Activated CD4-positive, alpha-beta T cell treated with anti-CD3 and anti-CD28 coated beads, Interleukin-2, amount 10 ng/mL, durations not matched to agents 24 days and 14 days (primary cell): ENCODE measurements around the gene STRBP. TPM values are rescaled to one million over a fixed set of nuclear protein-coding genes. Genes with fewer than 3 reads are reported as not detected.
"Not testable (repeated sequence)": the region's sequence is repeated elsewhere in the genome, so short reads cannot be mapped to it uniquely, and the experiment has no call there.

Source experiments
- DNase-seq: peaks from one replicate; pipeline ENCODE4 v3.0.0; 2022
- H3K27ac Mint-ChIP-seq: one replicate; pipeline ENCODE4 v1.8.0; 2022; ENCODE audit warnings: mild to moderate bottlenecking, mixed read lengths
- H3K27me3 Mint-ChIP-seq: one replicate; pipeline ENCODE4 v1.8.0; 2022; ENCODE audit warnings: mixed read lengths
- H3K36me3 Mint-ChIP-seq: one replicate; pipeline ENCODE4 v1.8.0; 2022; ENCODE audit warnings: low read depth, mild to moderate bottlenecking, mixed read lengths
- H3K4me1 Mint-ChIP-seq: one replicate; pipeline ENCODE4 v1.8.0; 2021; ENCODE audit warnings: mixed read lengths
- H3K4me3 Mint-ChIP-seq: one replicate; pipeline ENCODE4 v1.8.0; 2022; ENCODE audit warnings: mild to moderate bottlenecking, moderate library complexity, mixed read lengths
- H3K9me3 Mint-ChIP-seq: one replicate; pipeline ENCODE4 v1.8.0; 2021; ENCODE audit warnings: mixed read lengths
- intact Hi-C: fragments of 100-400 bp; cut with micrococcal nuclease; formaldehyde crosslinking; loops from one replicate; pipeline ENCODE4 v1.15.1; 2023
- total RNA-seq: library from RNA; stranded (reverse); gene quantifications from 2 replicates; pipeline ENCODE4 v1.2.3, GENCODE V29; 2022

Gene STRBP
- total RNA-seq = 25.1 and 25.8 TPM in 2 replicates

- Mint-ChIP-seq H3K4me1 (peaks cover 29% of the 10 kb centered on the region), H3K4me3 (peak within 1 kb of the TSS; percentile 78), H3K27ac (peak within 1 kb of the TSS; percentile 50), H3K9me3 (no peaks in the 10 kb centered on the region), H3K27me3 (peaks cover 13% of the 10 kb centered on the region), H3K36me3 (no peaks in the 10 kb centered on the region)
- intact Hi-C loops = loop anchor here (1.0 to 5.0 kb wide), 4 partner anchors 34 to 363 kb away; partner anchors contain the start of gene RC3H2
- DNase-seq = peak; percentile 98
These were observed at the start of gene STRBP for GRCh38 chr9:123268465-123269259. Gene STRBP (minus strand): TSS chr9:123268586. CDS start chr9:123184134, 84,452 bp downstream.

GRCh38 chr9:123316053-123316718, 47.8 kb upstream of the STRBP start:
- no peaks in the 10 kb centered on the region for H3K36me3 Mint-ChIP-seq

DNA sequence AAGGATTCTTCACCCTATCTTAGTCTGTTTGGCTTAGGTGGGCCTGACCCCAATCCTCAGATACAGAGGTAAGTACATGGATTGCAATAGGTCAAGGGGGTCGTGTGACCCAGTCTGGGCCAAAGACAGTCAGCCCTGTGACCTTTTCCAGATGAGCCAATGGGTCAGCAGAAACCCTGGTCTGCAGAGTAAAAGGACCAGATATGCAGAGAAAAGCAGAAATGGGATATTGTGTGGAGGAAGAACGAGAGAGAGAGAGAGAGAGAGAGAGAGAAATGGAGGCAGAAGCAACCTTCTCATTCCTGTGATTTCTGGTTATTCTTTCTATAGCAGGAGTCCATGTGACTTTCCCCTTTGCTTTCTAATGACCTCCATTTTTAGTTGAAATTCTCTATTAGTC, 47.2 kb upstream of the STRBP start:
- Mint-ChIP-seq H3K4me3 (no peak overlapping the region), H3K27ac (no peak overlapping the region), H3K4me1 (peaks cover 13% of the 10 kb centered on the region), H3K36me3 (no peaks in the 10 kb centered on the region), H3K27me3 (peaks cover 6% of the 10 kb centered on the region), H3K9me3 (no peaks in the 10 kb centered on the region)
- intact Hi-C loops = no loop called here
- no peak for DNase-seq

More at GRCh38 chr9:123316053-123316718, 47.8 kb upstream of the STRBP start:
- intact Hi-C loops = no loop called here
- Mint-ChIP-seq H3K27ac (no peak overlapping the region), H3K4me1 (peaks cover 13% of the 10 kb centered on the region), H3K9me3 (no peaks in the 10 kb centered on the region), H3K27me3 (peaks cover 4% of the 10 kb centered on the region), H3K4me3 (no peak overlapping the region)
- DNase-seq = no peak

DNA sequence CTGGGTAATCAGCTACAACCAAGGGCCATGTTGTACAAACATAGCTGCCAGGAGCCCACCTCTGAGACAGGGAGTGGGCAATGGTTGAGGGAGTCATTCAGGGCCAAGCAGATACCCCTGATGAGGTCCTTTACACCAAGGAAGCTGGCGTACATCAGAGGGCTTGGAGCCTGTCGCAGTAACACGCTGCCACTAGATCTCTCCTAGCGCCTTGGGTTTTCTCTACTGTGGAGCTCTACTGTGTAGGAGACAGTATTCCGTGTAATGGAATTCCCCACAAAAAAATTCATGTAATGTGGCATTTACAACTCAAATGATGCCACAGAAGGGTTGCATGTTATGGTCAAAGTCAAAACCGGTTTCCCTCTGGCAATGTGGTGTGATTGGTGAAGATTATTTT, 46.2 kb upstream of the STRBP start:
- no peak for DNase-seq
- H3K9me3 Mint-ChIP-seq = no peaks in the 10 kb centered on the region
- peaks cover 6% of the 10 kb centered on the region for H3K27me3 Mint-ChIP-seq
- H3K4me3 Mint-ChIP-seq = no peak overlapping the region
- no peaks in the 10 kb centered on the region for H3K36me3 Mint-ChIP-seq
- peaks cover 11% of the 10 kb centered on the region for H3K4me1 Mint-ChIP-seq
- intact Hi-C loops = no loop called here
- no peak overlapping the region for H3K27ac Mint-ChIP-seq

GRCh38 chr9:123312306-123312877, 44.0 kb upstream of the STRBP start:
- intact Hi-C loops = no loop called here
- H3K4me1 Mint-ChIP-seq = peaks cover 4% of the 10 kb centered on the region
- no peak overlapping the region for H3K27ac Mint-ChIP-seq

GRCh38 chr9:123311250-123311752, 42.9 kb upstream of the STRBP start:
- intact Hi-C loops = no loop called here
- no peaks in the 10 kb centered on the region for H3K9me3 Mint-ChIP-seq
- DNase-seq = no peak
- H3K36me3 Mint-ChIP-seq = no peaks in the 10 kb centered on the region
- H3K27me3 Mint-ChIP-seq = peaks cover 6% of the 10 kb centered on the region
- H3K4me1 Mint-ChIP-seq = peaks cover 2% of the 10 kb centered on the region
- H3K27ac Mint-ChIP-seq = no peak overlapping the region
- H3K4me3 Mint-ChIP-seq = no peak overlapping the region

More at GRCh38 chr9:123312306-123312877, 44.0 kb upstream of the STRBP start:
- no peak for DNase-seq
- Mint-ChIP-seq H3K36me3 (no peaks in the 10 kb centered on the region), H3K9me3 (no peaks in the 10 kb centered on the region), H3K27me3 (peaks cover 6% of the 10 kb centered on the region), H3K4me3 (no peak overlapping the region)

- intact Hi-C loops = no loop called here
- Mint-ChIP-seq H3K9me3 (no peaks in the 10 kb centered on the region), H3K27ac (no peak overlapping the region), H3K4me1 (peaks cover 2% of the 10 kb centered on the region), H3K36me3 (no peaks in the 10 kb centered on the region), H3K27me3 (peaks cover 6% of the 10 kb centered on the region), H3K4me3 (no peak overlapping the region)
- no peak for DNase-seq
These were observed 42.3 kb upstream of the STRBP start for GRCh38 chr9:123310551-123311249.

DNA sequence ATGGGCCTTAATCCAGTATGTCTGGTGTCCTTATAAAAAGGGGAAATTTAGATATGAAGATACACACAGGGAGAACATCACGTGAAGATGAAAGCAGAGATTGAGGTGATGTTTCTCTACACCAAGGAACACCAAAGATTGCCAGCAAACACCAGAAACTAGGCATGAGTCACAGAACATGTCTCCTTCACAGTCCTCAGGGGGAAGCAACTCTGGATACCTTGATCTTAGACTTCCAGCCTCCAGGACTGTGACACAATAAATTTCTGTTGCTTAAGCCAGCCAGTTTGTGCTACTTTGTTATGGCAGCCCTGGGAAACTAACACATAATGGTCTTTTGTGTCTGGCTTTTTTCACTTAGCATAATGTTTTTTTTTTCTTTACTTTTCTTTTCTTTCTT, 41.2 kb upstream of the STRBP start:
- DNase-seq = no peak

GRCh38 chr9:123305879-123306278, 37.5 kb upstream of the STRBP start:
- no peaks in the 10 kb centered on the region for H3K36me3 Mint-ChIP-seq
- H3K9me3 Mint-ChIP-seq = no peaks in the 10 kb centered on the region
- DNase-seq = no peak
- H3K4me3 Mint-ChIP-seq = no peak overlapping the region
- intact Hi-C loops = no loop called here
- peaks cover 1% of the 10 kb centered on the region for H3K27me3 Mint-ChIP-seq
- H3K4me1 Mint-ChIP-seq = peaks cover 22% of the 10 kb centered on the region
- H3K27ac Mint-ChIP-seq = no peak overlapping the region

More for the DNA sequence above, 41.2 kb upstream of the STRBP start:
- intact Hi-C loops = no loop called here
- H3K9me3 Mint-ChIP-seq = no peaks in the 10 kb centered on the region
- no peak overlapping the region for H3K27ac Mint-ChIP-seq
- H3K4me1 Mint-ChIP-seq = peaks cover 8% of the 10 kb centered on the region
- H3K36me3 Mint-ChIP-seq = no peaks in the 10 kb centered on the region
- H3K4me3 Mint-ChIP-seq = no peak overlapping the region
- H3K27me3 Mint-ChIP-seq = peaks cover 6% of the 10 kb centered on the region

GRCh38 chr9:123304340-123304691, 35.9 kb upstream of the STRBP start:
- intact Hi-C loops = loop anchor here (1.0 to 5.0 kb wide), 2 partner anchors 35 to 37 kb away; partner anchors contain the start of gene STRBP
- peaks cover 22% of the 10 kb centered on the region for H3K4me1 Mint-ChIP-seq
- H3K36me3 Mint-ChIP-seq = no peaks in the 10 kb centered on the region
- no peak overlapping the region for H3K27ac Mint-ChIP-seq
- H3K4me3 Mint-ChIP-seq = no peak overlapping the region
- no peaks in the 10 kb centered on the region for H3K9me3 Mint-ChIP-seq
- H3K27me3 Mint-ChIP-seq = no peaks in the 10 kb centered on the region
- no peak for DNase-seq

- no peaks in the 10 kb centered on the region for H3K36me3 Mint-ChIP-seq
- DNase-seq = peak; percentile 73
- peak overlapping the region; percentile 20 for H3K4me3 Mint-ChIP-seq
- intact Hi-C loops = loop anchor here (5.0 kb wide), 1 partner anchor 35 kb away; the partner anchor contains the start of gene STRBP
- H3K27ac Mint-ChIP-seq = no peak overlapping the region
- peaks cover 22% of the 10 kb centered on the region for H3K4me1 Mint-ChIP-seq
- no peaks in the 10 kb centered on the region for H3K27me3 Mint-ChIP-seq
- H3K9me3 Mint-ChIP-seq = no peaks in the 10 kb centered on the region
These were observed 34.2 kb upstream of the STRBP start for GRCh38 chr9:123302348-123303214.

DNA sequence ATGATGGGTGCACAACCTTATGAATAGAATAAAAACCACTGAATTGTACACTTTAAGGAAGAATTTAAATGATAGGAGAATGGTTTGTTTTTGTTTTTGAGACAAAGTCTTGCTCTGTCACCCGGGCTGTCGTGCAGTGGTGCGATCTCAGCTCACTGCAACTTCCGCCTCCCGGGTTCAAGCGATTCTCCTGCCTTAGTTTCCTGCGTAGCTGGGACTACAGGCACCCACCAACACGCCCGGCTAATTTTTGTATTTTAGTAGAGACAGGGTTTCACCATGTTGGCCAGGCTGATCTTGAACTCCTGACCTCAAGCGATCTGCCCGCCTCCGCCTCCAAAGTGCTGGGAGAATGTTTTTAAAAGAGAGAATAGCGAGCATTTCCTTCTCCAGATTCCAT, 33.5 kb upstream of the STRBP start:
- intact Hi-C loops = loop anchor here (5.0 kb wide), 1 partner anchor 35 kb away; the partner anchor contains the start of gene STRBP
- H3K4me1 Mint-ChIP-seq = peaks cover 22% of the 10 kb centered on the region
- H3K27ac Mint-ChIP-seq, DNase-seq, H3K27me3 Mint-ChIP-seq, H3K9me3 Mint-ChIP-seq, H3K4me3 Mint-ChIP-seq, H3K36me3 Mint-ChIP-seq: not testable (repeated sequence)
